HepG2 (cell line): ENCODE results near the gene DDX24. TPM values are rescaled to one million over a fixed set of nuclear protein-coding genes. Genes with fewer than 3 reads are reported as not detected.

Source experiments
- ARNT ChIP-seq: fragments of 450-650 bp; IDR thresholded peaks from 2 replicates; pipeline ENCODE4 v1.6.1; 2017
- ASH2L ChIP-seq: fragments of 300-600, 200-600 bp; sonication (generic); IDR thresholded peaks from 2 replicates; pipeline ENCODE4 v1.7.0; 2017; ENCODE audit warnings: low read depth, mild to moderate bottlenecking, moderate library complexity, mixed read lengths, low read length; ENCODE audit not compliant: insufficient read length
- BCLAF1 ChIP-seq: fragments of 450-650 bp; IDR thresholded peaks from 2 replicates; pipeline ENCODE4 v1.6.1; 2017; ENCODE audit warnings: mild to moderate bottlenecking
- ETS1 ChIP-seq: sonication (generic); formaldehyde crosslinking; IDR thresholded peaks from 2 replicates; pipeline ENCODE4 v1.4.0; 2020; ENCODE audit warnings: missing genetic modification reagents
- GABPA ChIP-seq, 2 experiments: IDR thresholded peaks; 2 replicates each; pipeline ENCODE4 v1.6.1; 2011 to 2016; ENCODE audit warnings: low read depth in 2 of 2, low read length in 1 of 2, missing biosample characterization in 1 of 2, missing genetic modification characterization in 1 of 2
- MTA1 ChIP-seq: sonication (generic); formaldehyde crosslinking; IDR thresholded peaks from 2 replicates; pipeline ENCODE4 v1.4.0; 2020; ENCODE audit warnings: missing genetic modification reagents, mild to moderate bottlenecking, borderline replicate concordance
- PHF20 ChIP-seq: sonication (generic); formaldehyde crosslinking; IDR thresholded peaks from 2 replicates; pipeline ENCODE4 v1.5.0; 2020; ENCODE audit warnings: mild to moderate bottlenecking, missing genetic modification reagents
- UBTF ChIP-seq: sonication (generic); formaldehyde crosslinking; IDR thresholded peaks from 2 replicates; pipeline ENCODE4 v1.4.0; 2020; ENCODE audit warnings: mild to moderate bottlenecking, missing genetic modification reagents
- ZFP36 ChIP-seq: fragments of 150-350 bp; IDR thresholded peaks from 2 replicates; pipeline ENCODE4 v1.6.1; 2018; ENCODE audit warnings: borderline replicate concordance, low read length, low read depth; ENCODE audit not compliant: partially characterized antibody
- ZNF230 ChIP-seq: sonication (generic); formaldehyde crosslinking; IDR thresholded peaks from 2 replicates; pipeline ENCODE4 v1.4.0; 2020; ENCODE audit warnings: mild to moderate bottlenecking, missing genetic modification reagents
- ZNF329 ChIP-seq: sonication (generic); formaldehyde crosslinking; IDR thresholded peaks from 2 replicates; pipeline ENCODE4 v1.9.0; 2021; ENCODE audit warnings: low read depth, mild to moderate bottlenecking, missing genetic modification reagents
- ZNF558 ChIP-seq: sonication (generic); formaldehyde crosslinking; IDR thresholded peaks from 2 replicates; pipeline ENCODE4 v1.9.0; 2022; ENCODE audit warnings: mild to moderate bottlenecking, missing genetic modification reagents, borderline replicate concordance
- ZNF761 ChIP-seq: sonication (generic); formaldehyde crosslinking; conservative IDR thresholded peaks from 2 replicates; pipeline ENCODE4 v1.4.0; 2020; ENCODE audit warnings: mild to moderate bottlenecking, missing genetic modification reagents
- polyA plus RNA-seq, 8 experiments: library from polyadenylated mRNA; depleted of rRNA in 3 of 8; stranded (reverse) in 7 of 8; unstranded in 1 of 8; fragments of >200 nt; fragmentation: Illumina TruSeq in 4 of 8; extraction: Trizol in 4 of 8; gene quantifications; 2 replicates each; pipeline versions ENCODE4 v1.2.1 to v1.2.3, GENCODE V29; 2011 to 2016; ENCODE audit warnings: low read depth in 4 of 8, missing spikeins in 1 of 8, mixed read lengths in 1 of 8; ENCODE audit not compliant: insufficient read depth in 1 of 8
- total RNA-seq, 5 experiments: library from RNA; depleted of rRNA; stranded (reverse); fragments of >200 nt; fragmentation: Illumina TruSeq; extraction: Trizol; gene quantifications; 2 replicates each; pipeline ENCODE4 v1.2.3, GENCODE V29; 2016; ENCODE audit warnings: low read depth in 1 of 5
- TF ChIP-seq, protein P1 (sequence below): sonication (generic); formaldehyde crosslinking; IDR thresholded peaks from 2 replicates; pipeline ENCODE4 v1.4.0; 2020; ENCODE audit warnings: missing genetic modification reagents
- TF ChIP-seq, protein P2 (sequence below), 2 experiments: sonication (generic) in 1 of 2; formaldehyde crosslinking in 1 of 2; IDR thresholded peaks; 2 replicates each; pipeline versions ENCODE4 v1.5.1 to v1.6.1; 2011 to 2020; ENCODE audit warnings: borderline replicate concordance in 1 of 2, low read depth in 1 of 2, low read length in 1 of 2, mild to moderate bottlenecking in 1 of 2, missing genetic modification reagents in 1 of 2, moderate library complexity in 1 of 2

The DDX24 gene
- total and polyA plus RNA-seq, 2 of the 13 experiments (the other 11 are each of a cell fraction or from before 2014, with no cell fraction given) = 67.3 to 149 TPM

- TF ChIP-seq, protein P1, sequence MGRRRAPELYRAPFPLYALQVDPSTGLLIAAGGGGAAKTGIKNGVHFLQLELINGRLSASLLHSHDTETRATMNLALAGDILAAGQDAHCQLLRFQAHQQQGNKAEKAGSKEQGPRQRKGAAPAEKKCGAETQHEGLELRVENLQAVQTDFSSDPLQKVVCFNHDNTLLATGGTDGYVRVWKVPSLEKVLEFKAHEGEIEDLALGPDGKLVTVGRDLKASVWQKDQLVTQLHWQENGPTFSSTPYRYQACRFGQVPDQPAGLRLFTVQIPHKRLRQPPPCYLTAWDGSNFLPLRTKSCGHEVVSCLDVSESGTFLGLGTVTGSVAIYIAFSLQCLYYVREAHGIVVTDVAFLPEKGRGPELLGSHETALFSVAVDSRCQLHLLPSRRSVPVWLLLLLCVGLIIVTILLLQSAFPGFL (CRISPR knock-in tag) = no peak
- TF ChIP-seq ASH2L (peak; percentile 69), MTA1 (peak; percentile 83; the same call in 1 of the 2 replicates), ARNT (no peak), GABPA (IDR thresholded peaks at IDR 0.05; ENCODE audit: low read depth, low read length) (no peak), GABPA (CRISPR knock-in tag; IDR thresholded peaks at IDR 0.05; ENCODE audit: low read depth) (no peak), PHF20 (CRISPR knock-in tag) (no peak), ETS1 (CRISPR knock-in tag) (no peak), ZNF558 (CRISPR knock-in tag) (no peak), ZNF329 (CRISPR knock-in tag) (no peak), UBTF (CRISPR knock-in tag) (peak; percentile 44; the same call in 1 of the 2 replicates), ZNF230 (CRISPR knock-in tag) (0 out of 2 replicates have a peak, but pooled peaks have one; percentile 40), ZNF761 (no peak), BCLAF1 (no peak), ZFP36 (no peak)
- TF ChIP-seq, protein P2, sequence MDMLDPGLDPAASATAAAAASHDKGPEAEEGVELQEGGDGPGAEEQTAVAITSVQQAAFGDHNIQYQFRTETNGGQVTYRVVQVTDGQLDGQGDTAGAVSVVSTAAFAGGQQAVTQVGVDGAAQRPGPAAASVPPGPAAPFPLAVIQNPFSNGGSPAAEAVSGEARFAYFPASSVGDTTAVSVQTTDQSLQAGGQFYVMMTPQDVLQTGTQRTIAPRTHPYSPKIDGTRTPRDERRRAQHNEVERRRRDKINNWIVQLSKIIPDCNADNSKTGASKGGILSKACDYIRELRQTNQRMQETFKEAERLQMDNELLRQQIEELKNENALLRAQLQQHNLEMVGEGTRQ (IDR thresholded peaks at IDR 0.05; ENCODE audit: low read depth, low read length) = peak; percentile 22; the same call in 1 of the 2 replicates
- TF ChIP-seq, protein P2 (CRISPR knock-in tag; IDR thresholded peaks at IDR 0.05; ENCODE audit: borderline replicate concordance) = no peak
Observed at GRCh38 chr14:94026173-94026888, 54.7 kb downstream of the DDX24 start, which contains the start of gene OTUB2 (continued).
